ENCODE data around the gene GPLD1.
"Not testable (repeated sequence)": the region's sequence is repeated elsewhere in the genome, so short reads cannot be mapped to it uniquely, and the experiment has no call there.

GPLD1 gene

GRCh38 chr6:24414531-24414930 lies 74.8 kb downstream of the GPLD1 start:
- DNase-seq (ENCODE audit: low read depth), result not testable (repeated sequence)

GRCh38 chr6:24412294-24412693 lies 77.1 kb downstream of the GPLD1 start:
- DNase-seq (ENCODE audit: low read depth), result no peak

GRCh38 chr6:24410622-24411021 lies 78.8 kb downstream of the GPLD1 start:
- DNase-seq (ENCODE audit: low read depth), result no peak

GRCh38 chr6:24408719-24409410 lies 80.5 kb downstream of the GPLD1 start:
- DNase-seq (ENCODE audit: low read depth), result no peak

- DNase-seq (ENCODE audit: low read depth), result no peak
These were observed 84.1 kb downstream of the GPLD1 start for GRCh38 chr6:24405262-24405661.

- DNase-seq (ENCODE audit: low read depth), result no peak
These were observed 85.9 kb downstream of the GPLD1 start for GRCh38 chr6:24403501-24403824.

GRCh38 chr6:24402697-24403500 lies 86.5 kb downstream of the GPLD1 start, which contains the start of gene MRS2:
TSS of gene MRS2 (plus strand) at chr6:24402936. CDS start at chr6:24403047, 111 bp downstream.
- peak; percentile 61 for DNase-seq (ENCODE audit: low read depth)

GRCh38 chr6:24401458-24401857 lies 87.9 kb downstream of the GPLD1 start:
- no peak for DNase-seq (ENCODE audit: low read depth)

- not testable (repeated sequence) for DNase-seq (ENCODE audit: low read depth)
These were observed 89.0 kb downstream of the GPLD1 start for GRCh38 chr6:24400045-24401039.

GRCh38 chr6:24397631-24398030 lies 91.7 kb downstream of the GPLD1 start:
- DNase-seq (ENCODE audit: low read depth), result no peak

- no peak for DNase-seq (ENCODE audit: low read depth)
These were observed 92.6 kb downstream of the GPLD1 start for GRCh38 chr6:24396824-24397223.

- no peak for DNase-seq (ENCODE audit: low read depth)
These were observed 94.5 kb downstream of the GPLD1 start for GRCh38 chr6:24394780-24395437.

GRCh38 chr6:24394061-24394779 lies 95.2 kb downstream of the GPLD1 start:
- no peak for DNase-seq (ENCODE audit: low read depth)

- no peak for DNase-seq (ENCODE audit: low read depth)
These were observed 97.5 kb downstream of the GPLD1 start for GRCh38 chr6:24391756-24392405.

- no peak for DNase-seq (ENCODE audit: low read depth)
These were observed 98.2 kb downstream of the GPLD1 start for GRCh38 chr6:24391208-24391607.

GRCh38 chr6:24387818-24388217 lies 101.6 kb downstream of the GPLD1 start:
- no peak for DNase-seq (ENCODE audit: low read depth)

GRCh38 chr6:24385536-24386269 lies 103.7 kb downstream of the GPLD1 start:
- DNase-seq (ENCODE audit: low read depth), result no peak

- DNase-seq (ENCODE audit: low read depth), result not testable (repeated sequence)
These were observed 104.8 kb downstream of the GPLD1 start for GRCh38 chr6:24384369-24385130.

- DNase-seq (ENCODE audit: low read depth), result not testable (repeated sequence)
These were observed 106.4 kb downstream of the GPLD1 start for GRCh38 chr6:24382891-24383494.
